ENCODE data around the gene RLIM.
A peak's percentile ranks its signal among the peaks of the same experiment; 100 is the strongest.

Gene RLIM

GRCh38 chrX:74535408-74536151 is 78.8 kb downstream of the RLIM start:
- Histone ChIP-seq H3K4me3 (replicated peaks; ENCODE audit: low read depth, low read length) (peak overlapping the region; percentile 55), H3K27me3 (replicated peaks; ENCODE audit: control insufficient read depth, insufficient read depth, low read length) (no peaks in the 10 kb centered on the region; the same call in 1 of the 2 replicates), H3K36me3 (ENCODE audit: control insufficient read depth, insufficient read depth, low read length) (no peaks in the 10 kb centered on the region)
- DNase-seq (ENCODE audit: extremely low read depth, insufficient read length), result peak; percentile 42
- peak; percentile 34 for TF ChIP-seq CTCF (IDR thresholded peaks at IDR 0.05; ENCODE audit: insufficient read depth, low read length, poor library complexity, severe bottlenecking)

Measured in GM06990 (cell line).